ENCODE data around the gene SRP72. TPM values are rescaled to one million over a fixed set of nuclear protein-coding genes. Genes with fewer than 3 reads are reported as not detected.
A peak's percentile ranks its signal among the peaks of the same experiment; 100 is the strongest.

The SRP72 gene
- total RNA-seq, 1 experiment from 2014 or later, result 146 TPM

DNA sequence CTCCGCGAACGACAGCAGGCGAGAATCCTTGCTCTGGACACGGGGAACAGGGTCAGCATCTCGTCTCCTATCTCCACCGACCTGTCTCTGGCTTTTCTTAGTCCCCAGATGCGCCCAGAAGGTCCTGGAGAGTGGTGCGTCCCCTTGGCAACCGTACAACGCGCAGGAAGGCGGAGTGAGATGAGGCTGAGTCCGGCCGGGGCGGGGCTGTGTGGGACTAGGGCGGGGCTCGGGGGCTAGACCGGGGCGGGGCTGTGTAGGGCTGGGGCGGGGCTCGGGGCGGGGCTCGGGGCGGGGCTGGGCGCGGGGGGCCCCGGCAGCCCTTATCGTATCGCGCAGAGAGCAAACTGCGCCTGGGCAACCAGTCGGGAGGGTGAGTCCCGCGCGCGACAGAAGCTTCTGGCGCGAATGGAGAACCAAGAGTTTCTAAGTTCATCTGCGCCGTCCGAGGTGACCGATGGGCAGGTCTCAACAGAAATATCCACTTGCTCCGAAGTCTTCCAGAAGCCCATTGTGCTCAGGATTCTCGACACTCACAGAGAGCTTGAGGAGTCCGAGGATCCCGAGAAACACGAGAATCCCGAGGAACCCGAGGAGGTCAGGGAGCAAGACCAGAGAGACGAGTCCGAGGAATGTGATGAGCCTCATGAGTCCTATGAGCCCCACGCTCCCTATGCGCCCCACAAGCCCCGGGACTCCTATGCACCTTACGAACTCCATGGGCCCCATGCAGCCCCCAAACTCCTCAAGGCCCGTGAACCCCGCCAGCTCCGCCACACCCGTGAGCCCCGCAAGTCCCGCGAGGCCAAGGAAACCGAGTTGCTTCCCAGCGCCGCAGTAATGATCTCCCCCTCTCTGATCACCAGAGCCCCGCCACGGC, 63.1 kb downstream of the SRP72 start:
- RAD21 ChIA-PET (ENCODE audit: low non-redundant PET in 1 of 2, low total read pairs in 2 of 2, uncharacterized antibody in 2 of 2, unreplicated experiment in 2 of 2), result no interaction called here
- Histone ChIP-seq H4K20me1 (ENCODE audit: insufficient read depth) (no peaks in the 10 kb centered on the region), H3K9me2 (ENCODE audit: insufficient read depth) (no peaks in the 10 kb centered on the region), H3K27me3 (ENCODE audit: insufficient read depth, low read length) (no peaks in the 10 kb centered on the region), H3K4me2 (ENCODE audit: low read length) (peak overlapping the region; percentile 85), H3K9ac (ENCODE audit: low read length) (peak overlapping the region; percentile 36), H3K27ac (ENCODE audit: low read depth, low read length) (no peak overlapping the region), H3K79me2 (ENCODE audit: insufficient read depth, low read length) (no peaks in the 10 kb centered on the region), H3K4me3 (replicated peaks in 1 of 2; ENCODE audit: low read depth in 1 of 2, low read length in 2 of 2) (peak overlapping the region; percentile 38 to 49), H3K36me3 (ENCODE audit: control insufficient read depth in 1 of 2, insufficient read depth in 2 of 2, low read length in 2 of 2) (no peaks in the 10 kb centered on the region), H3K4me1 (ENCODE audit: control insufficient read depth in 1 of 2, insufficient read depth in 2 of 2, low read length in 2 of 2) (peaks cover 0 to 11% of the 10 kb centered on the region in 2 experiments; a peak in 3 of 4 replicates), H3K9me3 (ENCODE audit: control insufficient read depth in 1 of 2, insufficient read depth in 1 of 2, low read depth in 1 of 2, low read length in 2 of 2) (no peaks in the 10 kb centered on the region), H2AFZ (ENCODE audit: low read depth, low read length, poor library complexity, severe bottlenecking) (peak overlapping the region; percentile 96)
- CTCF ChIA-PET, result no interaction called here
- ATAC-seq (peak; percentile 99), DNase-seq (ENCODE audit: low read depth, low spot score) (peak; percentile 62)
- TSS peak; percentile 57 for BruUV-seq (replicated peaks)
- POLR2A ChIA-PET, result no interaction called here
- intact Hi-C loops (cut with micrococcal nuclease), result no loop called here
- peak; percentile 75 for TF ChIP-seq POLR2AphosphoS5 (IDR thresholded peaks at IDR 0.05; ENCODE audit: low read depth, low read length)
- TF ChIP-seq, protein P1, sequence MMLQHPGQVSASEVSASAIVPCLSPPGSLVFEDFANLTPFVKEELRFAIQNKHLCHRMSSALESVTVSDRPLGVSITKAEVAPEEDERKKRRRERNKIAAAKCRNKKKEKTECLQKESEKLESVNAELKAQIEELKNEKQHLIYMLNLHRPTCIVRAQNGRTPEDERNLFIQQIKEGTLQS (IDR thresholded peaks at IDR 0.05), result no peak

GRCh38 chr4:56531149-56531770, 63.8 kb downstream of the SRP72 start:
- RAD21 ChIA-PET (ENCODE audit: low non-redundant PET in 1 of 2, low total read pairs in 2 of 2, uncharacterized antibody in 2 of 2, unreplicated experiment in 2 of 2), result no interaction called here
- ATAC-seq, result no peak
- peaks cover 0 to 11% of the 10 kb centered on the region in 2 experiments; a peak in 3 of 4 replicates for H3K4me1 ChIP-seq (ENCODE audit: control insufficient read depth in 1 of 2, insufficient read depth in 2 of 2, low read length in 2 of 2)
- H3K27me3 ChIP-seq (ENCODE audit: insufficient read depth, low read length), result no peaks in the 10 kb centered on the region
- POLR2A ChIA-PET, result interaction anchor here (1.0 kb wide), 1 partner anchor 13 kb away, joined by 3 read pairs; no protein-coding TSS in a partner anchor
- H3K79me2 ChIP-seq (ENCODE audit: insufficient read depth, low read length), result no peaks in the 10 kb centered on the region
- H2AFZ ChIP-seq (ENCODE audit: low read depth, low read length, poor library complexity, severe bottlenecking), result no peak overlapping the region
- TF ChIP-seq EZH2phosphoT487 (IDR thresholded peaks at IDR 0.05; ENCODE audit: borderline replicate concordance) (no peak), POLR2AphosphoS5 (IDR thresholded peaks at IDR 0.05; ENCODE audit: low read depth, low read length) (no peak), YY1 (IDR thresholded peaks at IDR 0.05; ENCODE audit: extremely low read depth, insufficient replicate concordance, low read depth, low read length) (no peak), FOSL1 (IDR thresholded peaks at IDR 0.05; ENCODE audit: low read depth) (no peak), ZFX (IDR thresholded peaks at IDR 0.05) (no peak), TCF7L2 (IDR thresholded peaks at IDR 0.05; ENCODE audit: borderline replicate concordance, extremely low read depth, insufficient read depth, insufficient read length) (no peak)
- H3K9me2 ChIP-seq (ENCODE audit: insufficient read depth), result no peaks in the 10 kb centered on the region
- no peak overlapping the region; a peak in 1 of 4 replicates for H3K4me3 ChIP-seq (replicated peaks in 1 of 2; ENCODE audit: low read depth in 1 of 2, low read length in 2 of 2)
- no peaks in the 10 kb centered on the region for H3K9me3 ChIP-seq (ENCODE audit: control insufficient read depth in 1 of 2, insufficient read depth in 1 of 2, low read depth in 1 of 2, low read length in 2 of 2)
- no peak for DNase-seq (ENCODE audit: low read depth, low spot score)
- no peaks in the 10 kb centered on the region for H4K20me1 ChIP-seq (ENCODE audit: insufficient read depth)
- no TSS peak for BruUV-seq (replicated peaks)
- H3K4me2 ChIP-seq (ENCODE audit: low read length), result peak overlapping the region; percentile 85
- H3K9ac ChIP-seq (ENCODE audit: low read length), result no peak overlapping the region
- CTCF ChIA-PET, result interaction anchor here (1.1 kb wide), 1 partner anchor 14 kb away, joined by 3 read pairs; no protein-coding TSS in a partner anchor
- H3K27ac ChIP-seq (ENCODE audit: low read depth, low read length), result no peak overlapping the region
- intact Hi-C loops (cut with micrococcal nuclease), result no loop called here
- no peaks in the 10 kb centered on the region for H3K36me3 ChIP-seq (ENCODE audit: control insufficient read depth in 1 of 2, insufficient read depth in 2 of 2, low read length in 2 of 2)
